HepG2 (cell line): ENCODE measurements around the gene KSR1. TPM values are rescaled to one million over a fixed set of nuclear protein-coding genes. Genes with fewer than 3 reads are reported as not detected.

Source experiments
- ATAC-seq: fragments of 200-7000 bp; cut with Tn5 transposase; 3 replicates; pipeline ENCODE4 v1.9.1; 2020; ENCODE audit warnings: mild to moderate bottlenecking, moderate library complexity
- BruUV-seq: library from RNA; stranded (reverse); fragments of 400-500 nt; replicated peaks from 2 replicates; lab custom pipeline; 2021; lab: Mats Ljungman, UMichigan
- CTCF ChIA-PET: fragments of 300-600 bp; formaldehyde crosslinking; extraction: SDS; loops from one replicate; lab custom pipeline; 2021; ENCODE audit warnings: low total read pairs, inconsistent platforms, low intra/inter-chr PET ratio; lab: Yijun Ruan, JAX
- POLR2A ChIA-PET: fragments of 350-600 bp; sonication (Branson Sonifier 250); formaldehyde crosslinking; loops from one replicate; lab custom pipeline; 2020; ENCODE audit warnings: antibody characterized with exemption, inconsistent platforms; lab: Yijun Ruan, JAX
- DNase-seq: peaks from one replicate; pipeline ENCODE4 v3.0.0-alpha.2; 2015; ENCODE audit warnings: low spot score
- FAIRE-seq: peaks from 3 replicates; lab custom pipeline; 2011; peaks lifted over from hg19 to GRCh38; lab: Jason Lieb, UNC
- H2AFZ ChIP-seq: one replicate; pipeline ENCODE4 v1.6.1; 2011; ENCODE audit warnings: low read length, inconsistent platforms
- H3K27ac ChIP-seq: fragments of 300-600 bp; 3 replicates; pipeline ENCODE4 v1.8.0; 2011; ENCODE audit warnings: mixed run types, mild to moderate bottlenecking, mixed read lengths, low read length, inconsistent platforms; ENCODE audit not compliant: insufficient read depth; ENCODE audit errors: extremely low read length
- H3K27me3 ChIP-seq, 2 experiments: fragments of 200-600 bp in 1 of 2; 2 replicates in 1 of 2; 3 replicates in 1 of 2; pipeline versions ENCODE4 v1.6.0 to v1.8.0; 2011; ENCODE audit warnings: low read length in 2 of 2, mild to moderate bottlenecking in 2 of 2, moderate library complexity in 2 of 2, inconsistent platforms in 1 of 2; ENCODE audit not compliant: insufficient read depth in 2 of 2, control insufficient read depth in 1 of 2
- H3K36me3 ChIP-seq, 2 experiments: fragments of 200-600 bp in 1 of 2; replicated peaks in 1 of 2; 2 replicates in 1 of 2; 3 replicates in 1 of 2; pipeline versions ENCODE4 v1.5.1 to v1.8.0; 2011; ENCODE audit warnings: low read length in 2 of 2, inconsistent platforms in 1 of 2; ENCODE audit not compliant: insufficient read depth in 2 of 2, control insufficient read depth in 1 of 2
- H3K4me1 ChIP-seq: 2 replicates; pipeline ENCODE4 v1.5.1; 2012; ENCODE audit warnings: low read length, inconsistent platforms; ENCODE audit not compliant: insufficient read depth
- H3K4me2 ChIP-seq: 2 replicates; pipeline ENCODE4 v1.6.0; 2011; ENCODE audit warnings: low read depth, low read length, inconsistent platforms
- H3K4me3 ChIP-seq, 3 experiments: fragments of 200-600 bp in 1 of 3; sonication (generic), shearing (Covaris generic) in 1 of 3; replicated peaks in 1 of 3; 2 replicates each; pipeline ENCODE4 v1.5.1; 2011 to 2016; ENCODE audit warnings: low read length in 3 of 3, inconsistent platforms in 2 of 3, low read depth in 2 of 3, mild to moderate bottlenecking in 2 of 3, control low read depth in 1 of 3, mixed read lengths in 1 of 3; ENCODE audit not compliant: insufficient read depth in 1 of 3
- H3K79me2 ChIP-seq: one replicate; pipeline ENCODE4 v1.6.1; 2011; ENCODE audit warnings: low read length, inconsistent platforms; ENCODE audit not compliant: insufficient read depth
- H3K9ac ChIP-seq: 2 replicates; pipeline ENCODE4 v1.6.0; 2011; ENCODE audit warnings: mild to moderate bottlenecking, low read depth, low read length, inconsistent platforms; ENCODE audit not compliant: insufficient read depth
- H3K9me3 ChIP-seq: 2 replicates; pipeline ENCODE4 v1.5.1; 2012; ENCODE audit warnings: mild to moderate bottlenecking, low read length
- H4K20me1 ChIP-seq: 2 replicates; pipeline ENCODE4 v1.6.0; 2011; ENCODE audit warnings: inconsistent platforms, mild to moderate bottlenecking, low read length, moderate library complexity; ENCODE audit not compliant: insufficient read depth
- JARID2 ChIP-seq: sonication (generic); formaldehyde crosslinking; IDR thresholded peaks from 2 replicates; pipeline ENCODE4 v1.8.1; 2023; ENCODE audit warnings: missing genetic modification reagents, inconsistent platforms; ENCODE audit not compliant: insufficient replicate concordance
- PHB2 ChIP-seq: fragments of 450-650 bp; IDR thresholded peaks from 2 replicates; pipeline ENCODE4 v1.6.1; 2018; ENCODE audit not compliant: partially characterized antibody
- PHF8 ChIP-seq: sonication (generic); formaldehyde crosslinking; IDR thresholded peaks from 2 replicates; pipeline ENCODE4 v1.5.0; 2020; ENCODE audit warnings: missing genetic modification reagents
- ZNF12 ChIP-seq: sonication (generic); formaldehyde crosslinking; IDR thresholded peaks from 2 replicates; pipeline ENCODE4 v1.5.0; 2020; ENCODE audit warnings: missing genetic modification reagents
- WGBS: methylation state at CpG from one replicate; pipeline ENCODE4 v1.1.6; 2017; ENCODE audit warnings: low lambda C conversion rate; 5-methylcytosine and 5-hydroxymethylcytosine counted together
- in situ Hi-C: cut with HindIII; loops from 2 replicates; pipeline ENCODE4 v1.10.0; 2017; ENCODE audit warnings: low pct_unique_long_range_greater_than_20kb; ENCODE audit not compliant: extremely low pct_ligation_motif_present
- intact Hi-C: fragments of 100-400 bp; cut with micrococcal nuclease; formaldehyde crosslinking; loops from one replicate; pipeline ENCODE4 v1.10.0; 2022; ENCODE audit not compliant: unreplicated experiment
- polyA plus RNA-seq, 8 experiments: library from polyadenylated mRNA; depleted of rRNA in 3 of 8; stranded (reverse) in 7 of 8; unstranded in 1 of 8; fragments of >200 nt; fragmentation: Illumina TruSeq in 4 of 8; extraction: Trizol in 4 of 8; gene quantifications; 2 replicates each; pipeline versions ENCODE4 v1.2.1 to v1.2.3, GENCODE V29; 2011 to 2016; ENCODE audit warnings: low read depth in 4 of 8, missing spikeins in 1 of 8, mixed read lengths in 1 of 8; ENCODE audit not compliant: insufficient read depth in 1 of 8
- total RNA-seq, 5 experiments: library from RNA; depleted of rRNA; stranded (reverse); fragments of >200 nt; fragmentation: Illumina TruSeq; extraction: Trizol; gene quantifications; 2 replicates each; pipeline ENCODE4 v1.2.3, GENCODE V29; 2016; ENCODE audit warnings: low read depth in 1 of 5
- TF ChIP-seq, protein P1 (sequence below): fragments of 450-650 bp; IDR thresholded peaks from 2 replicates; pipeline ENCODE4 v1.6.1; 2016

Gene KSR1
- total and polyA plus RNA-seq, 2 of the 13 experiments (the other 11 are each of a cell fraction or from before 2014, with no cell fraction given) = 10.1 to 16.6 TPM

DNA sequence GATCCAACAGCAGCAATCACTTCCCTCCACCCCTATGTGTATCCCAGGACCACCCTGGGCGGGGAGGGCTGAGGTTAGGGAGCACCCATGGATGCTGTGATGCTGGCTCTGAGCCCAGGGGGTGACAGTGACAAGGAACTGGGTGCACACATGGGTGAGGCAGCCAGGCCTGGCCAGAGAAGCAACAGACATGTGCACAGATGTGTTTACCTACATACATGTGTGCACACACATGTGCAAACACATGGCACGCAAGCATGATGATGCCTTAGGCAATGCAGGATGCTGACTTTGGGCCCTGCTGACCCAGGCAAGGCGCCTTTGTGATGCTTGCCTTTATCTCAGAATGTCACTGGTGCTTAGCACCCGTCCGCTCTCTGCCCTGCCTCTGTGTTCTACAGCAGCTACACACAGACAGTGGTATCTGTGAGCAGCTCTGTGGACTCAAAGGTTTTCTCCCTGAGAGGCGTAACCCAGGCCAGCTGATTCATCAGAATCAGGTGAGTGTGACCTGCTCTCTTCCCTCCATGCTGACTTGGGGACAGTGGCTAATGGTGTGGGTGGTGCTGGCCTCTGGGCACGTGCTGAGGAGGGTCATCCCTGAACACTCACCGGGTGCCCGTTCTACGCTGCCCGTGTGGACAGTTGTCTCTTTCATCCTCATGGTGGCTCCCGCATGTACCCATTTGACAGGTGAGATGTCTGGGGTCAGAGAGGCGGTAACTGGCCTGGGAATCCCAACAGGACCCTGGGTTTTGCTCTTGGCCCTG, 38.5 kb upstream of the KSR1 start:
- POLR2A ChIA-PET = no interaction called here
- in situ Hi-C loops = no loop called here

DNA sequence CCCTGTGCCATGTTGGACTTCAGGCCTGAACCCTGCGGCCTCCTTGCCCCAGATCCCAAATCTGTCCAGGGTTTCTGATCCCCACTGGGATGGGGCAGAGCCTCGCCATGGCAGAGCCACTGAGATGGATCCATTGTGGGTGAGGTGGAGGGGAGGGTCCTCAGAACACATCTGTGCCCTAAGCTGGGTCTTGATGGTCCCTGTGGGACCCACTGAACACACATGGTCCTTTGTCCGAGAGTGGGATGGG, 38.0 kb upstream of the KSR1 start:
- Histone ChIP-seq H3K79me2 (no peaks in the 10 kb centered on the region), H4K20me1 (no peaks in the 10 kb centered on the region), H3K9me3 (no peaks in the 10 kb centered on the region), H3K9ac (no peak overlapping the region), H3K4me2 (no peak overlapping the region), H3K4me3 (no peak overlapping the region), H3K27ac (no peak overlapping the region), H3K36me3 (no peaks in the 10 kb centered on the region), H3K27me3 (peaks cover 5 to 36% of the 10 kb centered on the region in 2 experiments; a peak in 4 of 5 replicates), H3K4me1 (no peaks in the 10 kb centered on the region), H2AFZ (no peak overlapping the region)
- DNase-seq = no peak
- TF ChIP-seq PHB2 = no peak
- no peak for TF ChIP-seq PHF8 (CRISPR knock-in tag)
- POLR2A ChIA-PET = no interaction called here
- ATAC-seq = no peak
- in situ Hi-C loops = no loop called here
- no peak for FAIRE-seq
- no CpG with 5 or more reads among the region's 3 CpGs for WGBS
- CTCF ChIA-PET = no interaction called here
- intact Hi-C loops = no loop called here
- BruUV-seq = no TSS peak

More for the DNA sequence above, 38.5 kb upstream of the KSR1 start:
- BruUV-seq = no TSS peak
- Histone ChIP-seq H3K27ac (no peak overlapping the region), H3K9me3 (no peaks in the 10 kb centered on the region), H3K36me3 (no peaks in the 10 kb centered on the region), H3K4me3 (no peak overlapping the region), H4K20me1 (no peaks in the 10 kb centered on the region), H3K79me2 (no peaks in the 10 kb centered on the region), H2AFZ (no peak overlapping the region), H3K9ac (no peak overlapping the region), H3K4me1 (no peaks in the 10 kb centered on the region), H3K27me3 (peaks cover 5 to 30% of the 10 kb centered on the region in 2 experiments; a peak in 4 of 5 replicates), H3K4me2 (no peak overlapping the region)
- no peak for TF ChIP-seq ZNF12
- TF ChIP-seq, protein P1, sequence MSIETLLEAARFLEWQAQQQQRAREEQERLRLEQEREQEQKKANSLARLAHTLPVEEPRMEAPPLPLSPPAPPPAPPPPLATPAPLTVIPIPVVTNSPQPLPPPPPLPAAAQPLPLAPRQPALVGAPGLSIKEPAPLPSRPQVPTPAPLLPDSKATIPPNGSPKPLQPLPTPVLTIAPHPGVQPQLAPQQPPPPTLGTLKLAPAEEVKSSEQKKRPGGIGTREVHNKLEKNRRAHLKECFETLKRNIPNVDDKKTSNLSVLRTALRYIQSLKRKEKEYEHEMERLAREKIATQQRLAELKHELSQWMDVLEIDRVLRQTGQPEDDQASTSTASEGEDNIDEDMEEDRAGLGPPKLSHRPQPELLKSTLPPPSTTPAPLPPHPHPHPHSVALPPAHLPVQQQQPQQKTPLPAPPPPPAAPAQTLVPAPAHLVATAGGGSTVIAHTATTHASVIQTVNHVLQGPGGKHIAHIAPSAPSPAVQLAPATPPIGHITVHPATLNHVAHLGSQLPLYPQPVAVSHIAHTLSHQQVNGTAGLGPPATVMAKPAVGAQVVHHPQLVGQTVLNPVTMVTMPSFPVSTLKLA = peak; percentile 86
- no peak for TF ChIP-seq JARID2 (CRISPR knock-in tag)
- no peak for ATAC-seq
- whole genome bisulfite sequencing = 4% methylated on average over 5 of the region's 13 CpGs
- no peak for FAIRE-seq
- no peak for DNase-seq
- intact Hi-C loops = no loop called here
- CTCF ChIA-PET = no interaction called here
